Mucosa of stomach (tissue), 1 donor: ENCODE measurements around the gene OR51D1.

ENCODE experiments used
- H3K27me3 ChIP-seq: one replicate; pipeline ENCODE4 v1.7.0; 2013; ENCODE audit warnings: mild to moderate bottlenecking, low read length; ENCODE audit not compliant: control insufficient read depth, insufficient read depth
- H3K36me3 ChIP-seq: one replicate; pipeline ENCODE4 v1.7.0; 2013; ENCODE audit warnings: low read length; ENCODE audit not compliant: control insufficient read depth, insufficient read depth
- H3K4me1 ChIP-seq: one replicate; pipeline ENCODE4 v1.7.0; 2013; ENCODE audit warnings: mild to moderate bottlenecking, low read length; ENCODE audit not compliant: control insufficient read depth, insufficient read depth
- H3K4me3 ChIP-seq: one replicate; pipeline ENCODE4 v1.7.0; 2013; ENCODE audit warnings: low read length
- H3K9ac ChIP-seq: one replicate; pipeline ENCODE4 v1.7.0; 2013; ENCODE audit warnings: mild to moderate bottlenecking, low read length, moderate library complexity
- H3K9me3 ChIP-seq: one replicate; pipeline ENCODE4 v1.7.0; 2013; ENCODE audit warnings: mild to moderate bottlenecking, low read length, moderate library complexity; ENCODE audit not compliant: control insufficient read depth
- donor health status: Pancreatic carcinoma.

Gene OR51D1

GRCh38 chr11:4654635-4655369, 17.5 kb downstream of the OR51D1 start:
- no peaks in the 10 kb centered on the region for H3K27me3 ChIP-seq
- no peak overlapping the region for H3K4me3 ChIP-seq
- no peak overlapping the region for H3K9ac ChIP-seq
- H3K4me1 ChIP-seq: no peaks in the 10 kb centered on the region
- no peaks in the 10 kb centered on the region for H3K36me3 ChIP-seq
- no peaks in the 10 kb centered on the region for H3K9me3 ChIP-seq

- no peak overlapping the region for H3K4me3 ChIP-seq
- H3K4me1 ChIP-seq: no peaks in the 10 kb centered on the region
- H3K36me3 ChIP-seq: no peaks in the 10 kb centered on the region
- no peaks in the 10 kb centered on the region for H3K27me3 ChIP-seq
- no peak overlapping the region for H3K9ac ChIP-seq
- H3K9me3 ChIP-seq: no peaks in the 10 kb centered on the region
Observed at GRCh38 chr11:4658629-4659445, 21.6 kb downstream of the OR51D1 start.

DNA sequence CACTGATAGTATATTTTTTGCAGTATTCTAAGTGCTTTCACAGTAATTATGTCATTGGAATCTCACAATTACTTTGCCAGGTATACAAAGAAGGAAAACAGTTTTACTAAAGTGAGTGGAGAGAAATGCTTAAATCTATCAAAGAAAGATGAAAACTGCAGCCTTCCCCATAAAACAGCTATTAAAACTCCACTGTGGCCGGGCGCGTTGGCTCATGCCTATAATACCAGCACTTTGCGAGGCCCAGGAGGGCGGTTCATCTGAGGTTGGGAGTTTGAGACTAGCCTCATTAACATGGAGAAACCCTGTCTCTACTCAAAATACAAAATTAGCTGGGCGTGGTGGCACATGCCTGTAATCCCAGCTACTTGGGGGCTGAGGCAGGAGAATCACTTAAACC, 25.6 kb downstream of the OR51D1 start:
- Histone ChIP-seq H3K9ac (no peak overlapping the region), H3K36me3 (no peaks in the 10 kb centered on the region), H3K27me3 (no peaks in the 10 kb centered on the region), H3K4me3 (no peak overlapping the region), H3K9me3 (no peaks in the 10 kb centered on the region), H3K4me1 (no peaks in the 10 kb centered on the region)

- Histone ChIP-seq H3K36me3 (no peaks in the 10 kb centered on the region), H3K4me3 (no peak overlapping the region), H3K27me3 (no peaks in the 10 kb centered on the region), H3K9me3 (no peaks in the 10 kb centered on the region), H3K4me1 (no peaks in the 10 kb centered on the region), H3K9ac (no peak overlapping the region)
Observed at GRCh38 chr11:4664183-4664582, 26.9 kb downstream of the OR51D1 start.

- no peaks in the 10 kb centered on the region for H3K9me3 ChIP-seq
- H3K4me3 ChIP-seq: no peak overlapping the region
- no peaks in the 10 kb centered on the region for H3K4me1 ChIP-seq
- H3K36me3 ChIP-seq: no peaks in the 10 kb centered on the region
- H3K27me3 ChIP-seq: no peaks in the 10 kb centered on the region
- no peak overlapping the region for H3K9ac ChIP-seq
Observed at GRCh38 chr11:4664786-4665185, 27.5 kb downstream of the OR51D1 start.

DNA sequence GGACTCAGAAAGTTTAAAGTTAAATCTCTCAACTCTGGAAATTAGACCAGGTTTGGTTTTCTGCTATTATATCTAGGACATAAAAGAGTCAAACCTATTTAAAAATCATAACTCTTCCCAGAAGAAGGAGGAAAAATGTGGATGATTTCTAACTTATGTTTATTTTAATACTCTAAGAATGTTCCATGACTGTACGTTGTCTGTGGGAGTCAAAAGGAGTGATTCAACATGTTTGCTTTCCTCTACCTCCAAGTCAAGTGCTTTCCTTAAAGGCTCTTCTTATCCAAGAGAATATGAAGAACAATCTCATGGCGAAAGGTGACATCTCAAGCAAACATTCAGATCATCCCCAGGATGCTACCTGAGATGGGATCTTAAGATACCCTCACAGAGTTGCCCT, 28.1 kb downstream of the OR51D1 start:
- H3K9ac ChIP-seq: no peak overlapping the region
- no peaks in the 10 kb centered on the region for H3K9me3 ChIP-seq
- H3K4me3 ChIP-seq: no peak overlapping the region
- H3K36me3 ChIP-seq: no peaks in the 10 kb centered on the region
- H3K27me3 ChIP-seq: no peaks in the 10 kb centered on the region
- H3K4me1 ChIP-seq: no peaks in the 10 kb centered on the region

DNA sequence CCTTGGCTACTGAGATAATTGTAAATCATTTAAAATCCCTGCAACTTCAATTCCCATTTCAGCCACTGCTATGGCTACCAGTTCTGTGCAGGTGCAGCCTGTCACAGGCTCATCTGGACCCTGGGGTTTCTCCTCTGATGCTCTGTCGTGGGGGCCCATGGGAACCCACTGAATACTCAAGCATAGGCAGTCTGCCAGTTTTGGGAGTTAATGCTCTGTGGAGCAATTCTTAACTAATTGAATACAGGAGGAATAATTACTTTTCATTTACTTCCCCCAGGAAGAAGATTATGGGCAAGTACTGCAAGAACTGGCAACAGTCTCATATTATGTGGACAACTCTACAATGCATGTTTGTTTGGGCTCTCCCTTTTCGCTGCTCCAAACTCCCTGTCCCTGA, 34.5 kb downstream of the OR51D1 start:
- no peaks in the 10 kb centered on the region for H3K27me3 ChIP-seq

GRCh38 chr11:4672470-4672869, 35.2 kb downstream of the OR51D1 start:
- no peaks in the 10 kb centered on the region for H3K36me3 ChIP-seq

More for the DNA sequence above, 34.5 kb downstream of the OR51D1 start:
- no peaks in the 10 kb centered on the region for H3K9me3 ChIP-seq
- no peak overlapping the region for H3K4me3 ChIP-seq
- H3K9ac ChIP-seq: no peak overlapping the region
- no peaks in the 10 kb centered on the region for H3K4me1 ChIP-seq
- no peaks in the 10 kb centered on the region for H3K36me3 ChIP-seq

DNA sequence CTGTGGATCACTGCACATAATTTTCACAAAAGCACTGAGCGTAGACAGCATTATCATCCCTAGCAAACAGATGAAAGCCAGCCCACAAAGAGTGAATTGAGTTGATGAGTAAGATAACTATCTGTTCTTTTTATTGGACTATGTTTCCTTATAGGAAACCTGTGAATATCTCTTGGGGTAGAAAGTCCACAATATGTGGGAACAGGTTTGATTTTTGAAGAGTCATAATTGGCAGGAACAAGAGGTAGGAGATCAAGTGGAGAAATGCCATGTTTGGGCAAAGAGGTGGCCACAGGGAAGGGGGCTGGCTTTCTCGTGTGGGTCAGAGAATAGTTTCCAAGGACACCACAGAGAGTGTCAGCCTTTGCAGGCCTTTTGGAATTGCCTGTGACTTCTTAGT, 36.5 kb downstream of the OR51D1 start:
- H3K9ac ChIP-seq: no peak overlapping the region
- no peaks in the 10 kb centered on the region for H3K4me1 ChIP-seq
- no peaks in the 10 kb centered on the region for H3K27me3 ChIP-seq
- H3K36me3 ChIP-seq: no peaks in the 10 kb centered on the region
- H3K9me3 ChIP-seq: no peaks in the 10 kb centered on the region
- H3K4me3 ChIP-seq: no peak overlapping the region

More at GRCh38 chr11:4672470-4672869, 35.2 kb downstream of the OR51D1 start:
- Histone ChIP-seq H3K27me3 (no peaks in the 10 kb centered on the region), H3K9ac (no peak overlapping the region), H3K4me1 (no peaks in the 10 kb centered on the region), H3K9me3 (no peaks in the 10 kb centered on the region), H3K4me3 (no peak overlapping the region)

- Histone ChIP-seq H3K4me1 (no peaks in the 10 kb centered on the region), H3K9me3 (no peaks in the 10 kb centered on the region), H3K4me3 (no peak overlapping the region), H3K27me3 (no peaks in the 10 kb centered on the region), H3K36me3 (no peaks in the 10 kb centered on the region), H3K9ac (no peak overlapping the region)
Observed at GRCh38 chr11:4677948-4678347, 40.7 kb downstream of the OR51D1 start.

- H3K4me1 ChIP-seq: no peaks in the 10 kb centered on the region
- H3K36me3 ChIP-seq: no peaks in the 10 kb centered on the region
- H3K27me3 ChIP-seq: no peaks in the 10 kb centered on the region
- H3K4me3 ChIP-seq: no peak overlapping the region
- H3K9ac ChIP-seq: no peak overlapping the region
- no peaks in the 10 kb centered on the region for H3K9me3 ChIP-seq
Observed at GRCh38 chr11:4680341-4680740, 43.1 kb downstream of the OR51D1 start.

DNA sequence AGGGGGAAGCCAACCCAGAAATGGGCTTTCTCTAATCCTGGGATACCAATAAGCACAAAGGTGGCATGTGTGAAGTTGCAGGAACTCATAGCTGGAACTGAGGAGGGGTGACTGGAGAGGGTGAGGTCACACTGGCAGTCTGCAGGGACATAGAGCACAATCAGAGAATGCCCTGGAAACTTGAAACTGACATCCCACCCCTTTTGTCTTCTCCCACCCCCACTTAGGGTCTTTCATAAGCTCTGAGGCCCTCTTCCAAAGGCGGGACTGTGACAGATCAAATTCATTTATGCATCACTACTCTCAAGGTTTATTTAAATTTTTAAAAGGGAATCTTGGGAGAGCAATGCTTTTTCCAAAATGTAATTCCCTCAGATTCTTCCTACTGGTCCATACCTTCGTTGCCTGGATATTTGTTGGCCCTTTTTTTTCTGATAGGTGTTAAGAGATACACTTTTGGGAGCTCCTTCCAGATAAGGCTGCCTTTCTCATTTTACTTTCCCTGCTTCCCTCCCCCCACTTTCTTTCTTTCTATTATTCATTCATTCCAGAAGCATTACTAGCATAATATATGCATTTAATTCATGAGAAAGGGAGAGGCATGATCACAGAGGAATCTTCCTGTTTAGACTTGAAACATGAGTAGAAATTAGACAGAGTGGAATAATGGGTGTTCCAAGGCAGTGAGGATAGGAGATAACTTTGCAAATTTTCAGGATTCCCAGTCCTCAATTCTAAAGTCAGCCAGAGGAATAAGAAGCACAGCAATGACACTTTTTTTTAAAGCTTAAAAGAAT, 45.5 kb downstream of the OR51D1 start:
- H3K9ac ChIP-seq: no peak overlapping the region
- no peak overlapping the region for H3K4me3 ChIP-seq
- no peaks in the 10 kb centered on the region for H3K36me3 ChIP-seq
- no peaks in the 10 kb centered on the region for H3K4me1 ChIP-seq
- no peaks in the 10 kb centered on the region for H3K27me3 ChIP-seq
- no peaks in the 10 kb centered on the region for H3K9me3 ChIP-seq
